Measurements from ENCODE around the gene TCF3. TPM values are rescaled to one million over a fixed set of nuclear protein-coding genes. Genes with fewer than 3 reads are reported as not detected.

The TCF3 gene
- total RNA-seq, 3 donors from 2014 or later (not counting 1 experiment from before 2014, with no cell fraction given): 54.5 to 72.2 (median 64.3) TPM

DNA sequence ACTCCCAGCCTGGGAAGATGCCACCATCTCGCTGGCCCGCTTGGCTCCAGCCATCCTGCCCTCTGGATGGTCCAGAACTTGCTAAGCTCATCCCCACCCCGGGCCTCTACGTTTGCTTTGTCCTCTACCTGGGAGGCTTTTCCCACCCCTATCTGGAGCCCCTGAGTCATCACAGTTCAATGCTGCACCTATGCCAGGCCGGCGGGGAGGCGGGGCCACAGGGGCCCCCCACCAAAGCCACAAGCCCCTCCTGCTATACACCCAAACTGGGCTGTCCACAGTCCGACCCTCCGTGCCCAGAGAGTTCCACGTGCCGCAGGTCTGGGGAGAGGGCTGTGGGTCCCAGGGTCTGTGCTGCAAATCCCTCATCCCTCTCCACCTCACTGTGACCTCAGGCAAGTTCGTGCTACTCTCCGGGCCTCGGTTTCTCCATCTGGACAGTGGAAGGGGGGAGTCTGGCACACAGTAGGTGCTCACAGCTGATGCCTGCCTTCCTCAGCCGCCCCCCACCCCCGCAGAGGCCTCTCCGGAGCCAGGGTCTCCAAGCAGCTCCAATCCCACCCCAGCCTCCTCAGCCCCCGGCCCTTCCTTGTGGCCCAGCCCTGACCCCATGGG, 1.9 kb upstream of the TCF3 start:
- TF ChIP-seq, protein P1, sequence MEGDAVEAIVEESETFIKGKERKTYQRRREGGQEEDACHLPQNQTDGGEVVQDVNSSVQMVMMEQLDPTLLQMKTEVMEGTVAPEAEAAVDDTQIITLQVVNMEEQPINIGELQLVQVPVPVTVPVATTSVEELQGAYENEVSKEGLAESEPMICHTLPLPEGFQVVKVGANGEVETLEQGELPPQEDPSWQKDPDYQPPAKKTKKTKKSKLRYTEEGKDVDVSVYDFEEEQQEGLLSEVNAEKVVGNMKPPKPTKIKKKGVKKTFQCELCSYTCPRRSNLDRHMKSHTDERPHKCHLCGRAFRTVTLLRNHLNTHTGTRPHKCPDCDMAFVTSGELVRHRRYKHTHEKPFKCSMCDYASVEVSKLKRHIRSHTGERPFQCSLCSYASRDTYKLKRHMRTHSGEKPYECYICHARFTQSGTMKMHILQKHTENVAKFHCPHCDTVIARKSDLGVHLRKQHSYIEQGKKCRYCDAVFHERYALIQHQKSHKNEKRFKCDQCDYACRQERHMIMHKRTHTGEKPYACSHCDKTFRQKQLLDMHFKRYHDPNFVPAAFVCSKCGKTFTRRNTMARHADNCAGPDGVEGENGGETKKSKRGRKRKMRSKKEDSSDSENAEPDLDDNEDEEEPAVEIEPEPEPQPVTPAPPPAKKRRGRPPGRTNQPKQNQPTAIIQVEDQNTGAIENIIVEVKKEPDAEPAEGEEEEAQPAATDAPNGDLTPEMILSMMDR (IDR thresholded peaks at IDR 0.05): no peak
- Mint-ChIP-seq H3K27me3 (ENCODE audit: low read depth in 2 of 2) (no peaks in the 10 kb centered on the region), H3K9me3 (no peaks in the 10 kb centered on the region), H3K27ac (peak overlapping the region in 1 of 2 donors; percentile 73), H3K4me3 (peak overlapping the region; percentile 59), H3K36me3 (no peaks in the 10 kb centered on the region), H3K4me1 (peaks cover 12% of the 10 kb centered on the region in 2 donors)
- no peaks in the 10 kb centered on the region for H3K9me3 ChIP-seq (ENCODE audit: control insufficient read depth, insufficient read depth, low read length)
- peaks cover 29% of the 10 kb centered on the region for H3K4me1 ChIP-seq (ENCODE audit: control insufficient read depth, insufficient read depth, low read length)
- intact Hi-C loops (cut with micrococcal nuclease): no loop called here
- DNase-seq (no peak), ATAC-seq (no peak)
- H3K27me3 ChIP-seq (ENCODE audit: control insufficient read depth, insufficient read depth, low read length): no peaks in the 10 kb centered on the region
- 92% methylated on average over 17 of the region's 18 CpGs for WGBS (ENCODE audit: insufficient coverage)
- no peak overlapping the region for H3K27ac ChIP-seq (ENCODE audit: low read length)
- no peaks in the 10 kb centered on the region for H3K36me3 ChIP-seq (ENCODE audit: control insufficient read depth, insufficient read depth, low read length)
- no peak overlapping the region for H3K4me3 ChIP-seq (ENCODE audit: low read length)

DNA sequence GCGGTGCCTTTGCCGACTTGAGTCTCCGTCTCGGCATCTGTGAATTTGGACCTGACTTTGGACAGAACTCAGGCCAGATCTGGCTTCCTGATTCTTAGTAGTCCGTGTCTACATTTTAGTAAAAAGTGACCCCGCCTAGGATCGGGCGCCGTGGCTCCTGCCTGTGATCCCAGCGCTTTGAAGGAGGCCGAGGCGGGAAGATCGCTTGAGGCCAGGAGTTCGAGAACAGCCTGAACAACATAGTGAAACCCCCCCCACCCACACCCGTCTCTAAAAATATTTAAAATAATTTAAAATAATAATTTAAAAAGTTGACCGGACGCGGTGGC, 849 bp upstream of the TCF3 start:
- no peaks in the 10 kb centered on the region for H3K36me3 Mint-ChIP-seq
- peak overlapping the region; percentile 100 for H3K27ac ChIP-seq (ENCODE audit: low read length)
- TF ChIP-seq, protein P1 (IDR thresholded peaks at IDR 0.05): no peak
- H3K27me3 ChIP-seq (ENCODE audit: control insufficient read depth, insufficient read depth, low read length): no peaks in the 10 kb centered on the region
- H3K4me1 Mint-ChIP-seq: peaks cover 12% of the 10 kb centered on the region in 2 donors
- WGBS (ENCODE audit: insufficient coverage): 15% methylated on average over 13 of the region's 18 CpGs
- peak overlapping the region; percentile 88 to 90 for H3K27ac Mint-ChIP-seq
- no peak for DNase-seq
- H3K36me3 ChIP-seq (ENCODE audit: control insufficient read depth, insufficient read depth, low read length): peaks cover 2% of the 10 kb centered on the region
- peak overlapping the region; percentile 78 for H3K4me3 Mint-ChIP-seq
- no peaks in the 10 kb centered on the region for H3K9me3 Mint-ChIP-seq
- H3K4me1 ChIP-seq (ENCODE audit: control insufficient read depth, insufficient read depth, low read length): peaks cover 35% of the 10 kb centered on the region
- intact Hi-C loops (cut with micrococcal nuclease): loop anchor here (1.0 kb wide), 1 partner anchor 48 kb away; the partner anchor contains the start of gene UQCR11
- H3K4me3 ChIP-seq (ENCODE audit: low read length): peak overlapping the region; percentile 88
- no peaks in the 10 kb centered on the region for H3K9me3 ChIP-seq (ENCODE audit: control insufficient read depth, insufficient read depth, low read length)
- no peaks in the 10 kb centered on the region for H3K27me3 Mint-ChIP-seq (ENCODE audit: low read depth in 2 of 2)
- no peak for ATAC-seq

DNA sequence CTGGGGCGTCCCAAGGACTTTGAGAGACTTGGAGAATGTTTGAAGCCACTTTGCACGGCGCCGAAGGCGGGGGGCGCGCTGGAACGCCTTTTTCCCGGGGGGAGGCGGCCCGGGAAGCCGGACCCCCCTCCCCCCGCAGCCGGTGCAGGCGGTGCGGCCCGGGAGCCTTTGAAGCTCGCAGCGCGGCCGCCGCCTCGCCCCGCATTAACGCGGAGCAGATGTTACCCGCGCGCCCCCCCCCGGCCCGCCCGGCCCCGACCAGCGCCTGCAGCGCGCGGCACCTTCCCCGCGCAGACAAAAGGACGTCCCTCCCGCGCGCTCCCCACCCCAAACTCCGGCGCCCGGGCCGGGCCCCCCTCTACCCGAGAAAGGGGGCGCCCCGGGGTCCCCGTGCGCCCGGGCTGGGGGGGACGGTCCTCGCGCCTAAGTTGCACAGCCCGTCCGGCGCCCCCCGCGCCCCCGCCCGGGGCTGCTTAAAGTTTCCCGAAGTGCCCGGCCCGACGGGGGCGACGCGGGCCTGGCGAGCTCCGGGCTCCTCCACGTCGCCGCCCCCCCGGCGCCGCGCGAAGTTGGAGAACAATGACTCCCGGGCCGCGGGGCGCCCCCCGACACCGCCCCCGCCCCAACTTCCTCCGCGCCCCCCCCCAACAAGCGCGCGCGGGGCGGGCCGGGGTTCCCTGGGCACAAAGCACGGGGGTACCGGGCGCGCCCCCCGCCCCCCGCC, 685 bp downstream of the TCF3 start:
- intact Hi-C loops (cut with micrococcal nuclease): no loop called here
- Histone ChIP-seq H3K4me1 (ENCODE audit: control insufficient read depth, insufficient read depth, low read length) (peaks cover 45% of the 10 kb centered on the region), H3K4me3 (ENCODE audit: low read length) (peak overlapping the region; percentile 73), H3K27me3 (ENCODE audit: control insufficient read depth, insufficient read depth, low read length) (no peaks in the 10 kb centered on the region), H3K27ac (ENCODE audit: low read length) (peak overlapping the region; percentile 58), H3K36me3 (ENCODE audit: control insufficient read depth, insufficient read depth, low read length) (peaks cover 2% of the 10 kb centered on the region), H3K9me3 (ENCODE audit: control insufficient read depth, insufficient read depth, low read length) (no peaks in the 10 kb centered on the region)
- Mint-ChIP-seq H3K4me3 (peak overlapping the region; percentile 99), H3K9me3 (no peaks in the 10 kb centered on the region), H3K27ac (peak overlapping the region; percentile 90 to 94), H3K36me3 (no peaks in the 10 kb centered on the region), H3K27me3 (ENCODE audit: low read depth in 2 of 2) (no peaks in the 10 kb centered on the region), H3K4me1 (peaks cover 12% of the 10 kb centered on the region in 2 donors)
- ATAC-seq (peak in 1 of 3 donors; percentile 7), DNase-seq (peak; percentile 54 to 71)
- WGBS (ENCODE audit: insufficient coverage): under 1% methylated on average over 96 of the region's 101 CpGs
- TF ChIP-seq, protein P1 (IDR thresholded peaks at IDR 0.05): no peak
